Upper lobe of left lung (tissue), 6 donors: ENCODE results near the gene TTC34. TPM values are rescaled to one million over a fixed set of nuclear protein-coding genes. Genes with fewer than 3 reads are reported as not detected.

Source experiments
- ATAC-seq, 2 donors: fragments of 200-7000 bp; cut with Tn5 transposase; one replicate each; pipeline ENCODE4 v1.9.1; 2022; ENCODE audit warnings: mild to moderate bottlenecking in 2 of 2, moderate library complexity in 2 of 2; ENCODE audit not compliant: low FRiP score in 2 of 2
- DNase-seq, 2 donors: peaks; one replicate each; pipeline ENCODE4 v3.0.0-alpha.2; 2019 to 2020
- H3K27ac ChIP-seq, 4 donors: fragments of 200-600 bp; sonication (generic); one replicate each; pipeline ENCODE4 v1.5.1; 2016 to 2019
- H3K27me3 ChIP-seq, 4 donors: fragments of 200-600 bp; sonication (generic); one replicate each; pipeline ENCODE4 v1.5.1; 2017 to 2019
- H3K36me3 ChIP-seq, 4 donors: fragments of 200-600 bp; sonication (generic); one replicate each; pipeline ENCODE4 v1.5.1; 2016 to 2019
- H3K4me1 ChIP-seq, 4 donors: fragments of 200-600 bp; sonication (generic); one replicate each; pipeline ENCODE4 v1.5.1; 2018 to 2019
- H3K4me3 ChIP-seq, 4 donors: fragments of 200-600 bp; sonication (generic); one replicate each; pipeline ENCODE4 v1.5.1; 2017 to 2019; ENCODE audit warnings: mild to moderate bottlenecking in 2 of 4, moderate library complexity in 1 of 4
- H3K9me3 ChIP-seq, 4 donors: fragments of 200-600 bp; sonication (generic); one replicate each; pipeline ENCODE4 v1.5.1; 2018 to 2019
- EP300 ChIP-seq, 4 donors: sonication (generic); formaldehyde crosslinking; IDR thresholded peaks; one replicate each; pipeline ENCODE4 v1.5.1; 2017; ENCODE audit warnings: antibody characterized with exemption in 4 of 4, control low read depth in 2 of 4
- POLR2A ChIP-seq, 4 donors: fragments of 450-650 bp; IDR thresholded peaks; one replicate each; pipeline ENCODE4 v1.5.1; 2016 to 2017; ENCODE audit warnings: antibody characterized with exemption in 4 of 4, mild to moderate bottlenecking in 2 of 4
- POLR2AphosphoS5 ChIP-seq, 2 donors: sonication (generic); formaldehyde crosslinking; IDR thresholded peaks; one replicate each; pipeline ENCODE4 v1.5.1; 2017; ENCODE audit warnings: antibody characterized with exemption in 2 of 2
- WGBS, 2 donors: methylation state at CpG; one replicate each; pipeline ENCODE4 v1.1.5; 2017 to 2018; 5-methylcytosine and 5-hydroxymethylcytosine counted together
- total RNA-seq, 6 donors: library from RNA; depleted of rRNA in 4 of 6; stranded (reverse); fragments of >200 nt in 4 of 6; gene quantifications; one replicate each; pipeline versions ENCODE4 v1.1.0 to v1.2.1, GENCODE V29; 2016 to 2021
- TF ChIP-seq, protein P1 (sequence below), 6 experiments: fragments of 450-650 bp in 4 of 6; fragments of 200-600 bp in 2 of 6; sonication (generic) in 2 of 6; IDR thresholded peaks; one replicate each; pipeline ENCODE4 v1.5.1; 2016 to 2019; ENCODE audit warnings: antibody characterized with exemption in 6 of 6
- donor health status: DM: no; HTN: no; CAD: no; lungs with moderate emphysema.
- donor health status: DM: no; HTN: yes; CAD: no; lungs with severe emphysema.

TTC34 gene
- total RNA-seq, 6 donors from 2014 or later: 0.76 to 4.2 (median 2.1) TPM

DNA sequence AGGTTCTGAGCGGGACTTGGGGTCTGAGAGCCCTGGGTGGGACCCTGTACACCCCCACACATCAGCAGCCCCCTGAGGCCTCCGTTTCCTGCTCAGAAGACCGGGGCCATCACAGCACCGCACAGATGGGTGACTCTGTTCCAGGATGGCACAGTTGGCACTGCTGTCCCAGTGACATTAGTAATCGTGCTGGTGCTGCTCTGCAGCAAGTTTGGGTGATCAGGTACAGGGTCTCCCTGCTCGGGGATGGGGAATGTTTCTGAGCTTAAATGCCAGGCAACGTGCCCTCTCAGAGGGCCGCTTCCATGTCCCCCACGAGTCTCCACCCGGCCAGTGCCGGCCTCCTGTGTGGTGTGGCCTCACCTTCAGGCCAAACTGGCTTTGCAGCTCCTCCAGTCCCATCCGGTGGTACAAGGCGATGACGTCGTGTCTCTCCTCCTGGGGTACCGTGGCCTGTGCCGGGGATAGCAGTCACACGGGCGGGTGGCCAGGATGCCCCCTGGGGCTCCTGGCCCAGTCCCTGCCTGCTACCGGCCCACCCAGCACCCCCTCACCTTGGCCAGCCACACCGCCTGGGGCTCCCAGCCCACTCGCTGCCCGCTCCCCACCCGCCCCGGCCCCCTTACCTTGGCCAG is 197.9 kb downstream of the TTC34 start:
- ATAC-seq (no peak), DNase-seq (peak in 1 of 2 donors; percentile 71)
- no peaks in the 10 kb centered on the region for H3K27me3 ChIP-seq
- peaks cover 0 to 11% (median 0%) of the 10 kb centered on the region in 4 donors for H3K4me1 ChIP-seq
- 75% methylated on average over 23 of the region's 25 CpGs; no CpG with 5 or more reads in 1 of the 2 donors for WGBS, 2 donors
- H3K27ac ChIP-seq: no peak overlapping the region
- no peaks in the 10 kb centered on the region for H3K36me3 ChIP-seq
- H3K4me3 ChIP-seq: no peak overlapping the region
- peaks cover 0 to under 1% (median 0%) of the 10 kb centered on the region in 4 donors for H3K9me3 ChIP-seq
- no peak for TF ChIP-seq EP300 (IDR thresholded peaks at IDR 0.05)
- no peak for TF ChIP-seq POLR2AphosphoS5 (IDR thresholded peaks at IDR 0.05)
- TF ChIP-seq, protein P1, sequence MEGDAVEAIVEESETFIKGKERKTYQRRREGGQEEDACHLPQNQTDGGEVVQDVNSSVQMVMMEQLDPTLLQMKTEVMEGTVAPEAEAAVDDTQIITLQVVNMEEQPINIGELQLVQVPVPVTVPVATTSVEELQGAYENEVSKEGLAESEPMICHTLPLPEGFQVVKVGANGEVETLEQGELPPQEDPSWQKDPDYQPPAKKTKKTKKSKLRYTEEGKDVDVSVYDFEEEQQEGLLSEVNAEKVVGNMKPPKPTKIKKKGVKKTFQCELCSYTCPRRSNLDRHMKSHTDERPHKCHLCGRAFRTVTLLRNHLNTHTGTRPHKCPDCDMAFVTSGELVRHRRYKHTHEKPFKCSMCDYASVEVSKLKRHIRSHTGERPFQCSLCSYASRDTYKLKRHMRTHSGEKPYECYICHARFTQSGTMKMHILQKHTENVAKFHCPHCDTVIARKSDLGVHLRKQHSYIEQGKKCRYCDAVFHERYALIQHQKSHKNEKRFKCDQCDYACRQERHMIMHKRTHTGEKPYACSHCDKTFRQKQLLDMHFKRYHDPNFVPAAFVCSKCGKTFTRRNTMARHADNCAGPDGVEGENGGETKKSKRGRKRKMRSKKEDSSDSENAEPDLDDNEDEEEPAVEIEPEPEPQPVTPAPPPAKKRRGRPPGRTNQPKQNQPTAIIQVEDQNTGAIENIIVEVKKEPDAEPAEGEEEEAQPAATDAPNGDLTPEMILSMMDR (IDR thresholded peaks at IDR 0.05): no peak
- TF ChIP-seq POLR2A (IDR thresholded peaks at IDR 0.05): no peak

DNA sequence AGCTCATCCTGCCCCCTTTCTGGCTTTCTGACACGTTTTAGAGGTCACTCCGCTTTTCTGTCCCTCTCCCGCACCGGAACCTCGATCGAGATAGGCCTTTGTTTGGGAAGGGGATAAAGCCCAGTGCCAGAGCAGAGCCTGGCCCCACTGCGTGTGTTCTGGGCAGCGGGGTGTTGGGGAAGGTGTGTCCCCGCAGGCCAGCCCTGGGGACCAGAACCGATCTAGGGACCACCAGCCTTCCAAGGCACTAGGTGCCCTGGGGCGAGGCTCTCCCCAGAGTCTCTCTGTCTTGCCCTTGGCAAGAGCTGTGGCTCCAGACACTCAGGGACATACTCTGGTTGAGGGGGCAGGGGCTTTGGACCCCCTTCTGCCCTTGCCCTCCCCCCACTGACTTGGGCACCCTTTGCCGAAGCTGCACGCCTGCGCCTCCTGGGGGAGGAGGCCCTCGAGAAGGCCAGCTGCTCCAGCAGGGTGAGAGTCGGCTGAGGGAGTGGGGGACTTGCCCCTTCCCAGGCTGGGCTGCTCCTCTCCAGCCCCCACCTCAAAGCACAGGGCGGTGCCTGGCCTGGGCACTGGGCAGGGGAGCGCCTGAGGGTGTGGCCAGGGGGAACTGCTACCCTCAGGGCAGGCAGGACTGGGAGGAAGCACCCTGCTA is 198.5 kb downstream of the TTC34 start:
- no peak overlapping the region for H3K4me3 ChIP-seq
- no peak overlapping the region for H3K27ac ChIP-seq
- DNase-seq (peak in 1 of 2 donors; percentile 58), ATAC-seq (no peak)
- H3K27me3 ChIP-seq: no peaks in the 10 kb centered on the region
- peaks cover 0 to 4% (median 0%) of the 10 kb centered on the region in 4 donors for H3K9me3 ChIP-seq
- TF ChIP-seq POLR2AphosphoS5 (IDR thresholded peaks at IDR 0.05) (no peak), EP300 (IDR thresholded peaks at IDR 0.05) (no peak), POLR2A (IDR thresholded peaks at IDR 0.05) (no peak)
- TF ChIP-seq, protein P1 (IDR thresholded peaks at IDR 0.05): no peak
- 86 to 87% methylated on average over 11 to 17 of the region's 18 CpGs for WGBS, 2 donors
- H3K36me3 ChIP-seq: no peaks in the 10 kb centered on the region
- peaks cover 0 to 8% (median 0%) of the 10 kb centered on the region in 4 donors for H3K4me1 ChIP-seq

DNA sequence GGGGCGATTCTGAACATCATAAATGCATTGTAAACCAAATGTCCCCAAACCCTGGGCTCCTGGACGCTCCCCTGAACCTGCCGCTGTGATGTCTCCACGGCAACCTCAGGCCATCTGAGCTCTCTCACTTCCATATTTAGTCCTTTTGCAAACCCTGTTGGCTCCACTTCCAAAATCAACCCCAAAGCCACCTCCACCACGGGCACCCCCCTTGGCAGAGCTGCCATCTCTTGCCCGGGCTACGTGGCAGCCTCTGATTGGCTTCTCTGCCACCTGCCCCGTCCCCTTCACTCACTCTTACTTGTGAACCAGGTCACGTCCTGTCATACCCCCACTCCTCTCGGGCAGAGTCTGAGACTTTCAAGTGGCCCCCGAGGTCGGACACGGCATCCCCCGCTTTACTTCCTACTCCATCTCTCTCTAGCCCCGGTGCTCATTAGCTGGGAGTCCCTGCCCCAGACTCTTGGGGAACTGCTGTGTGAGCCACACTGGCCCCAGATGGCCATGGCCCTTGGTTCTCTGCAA is 199.1 kb downstream of the TTC34 start:
- H3K27ac ChIP-seq: no peak overlapping the region
- 74 to 77% methylated on average over 15 of the region's 15 CpGs for WGBS, 2 donors
- H3K4me1 ChIP-seq: peaks cover 0 to 3% (median 0%) of the 10 kb centered on the region in 4 donors
- TF ChIP-seq, protein P1 (IDR thresholded peaks at IDR 0.05): no peak
- TF ChIP-seq POLR2AphosphoS5 (IDR thresholded peaks at IDR 0.05) (no peak), EP300 (IDR thresholded peaks at IDR 0.05) (no peak)
- peak in 1 of 2 donors; percentile 10 for DNase-seq
- no peak for ATAC-seq
- H3K36me3 ChIP-seq: no peaks in the 10 kb centered on the region
- peaks cover 0 to 4% (median 0%) of the 10 kb centered on the region in 4 donors for H3K9me3 ChIP-seq
- no peak overlapping the region for H3K4me3 ChIP-seq
- H3K27me3 ChIP-seq: no peaks in the 10 kb centered on the region

DNA sequence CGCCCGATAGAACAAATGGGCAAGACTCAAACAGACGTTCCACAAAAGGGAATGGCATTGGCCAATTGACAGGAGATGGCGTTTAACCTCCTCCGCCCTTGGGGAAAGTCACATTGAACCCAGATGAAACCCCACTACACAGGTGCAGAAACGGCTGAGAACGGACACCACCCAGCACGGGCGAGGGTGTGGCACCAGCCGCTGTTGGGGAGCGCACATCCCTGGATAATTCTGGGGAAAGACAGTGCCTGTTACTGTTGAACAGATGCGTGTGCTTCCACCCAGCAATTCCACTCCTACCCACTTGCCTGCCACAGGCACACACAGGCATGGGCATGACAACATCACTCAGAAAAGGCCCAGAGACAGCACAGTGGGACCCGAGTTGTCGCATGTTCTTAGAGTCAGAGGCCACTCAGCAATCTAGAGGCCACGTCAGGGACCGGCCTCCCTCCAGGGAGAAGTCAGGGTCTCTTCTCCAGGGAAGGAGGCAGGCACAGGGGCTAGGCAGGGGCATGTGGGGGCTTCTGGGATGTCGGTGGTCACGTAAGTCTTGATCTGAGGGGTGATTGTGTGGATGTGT is 199.7 kb downstream of the TTC34 start:
- DNase-seq (peak in 1 of 2 donors; percentile 15), ATAC-seq (no peak)
- no peak for TF ChIP-seq POLR2A (IDR thresholded peaks at IDR 0.05)
- TF ChIP-seq, protein P1 (IDR thresholded peaks at IDR 0.05): no peak
- Histone ChIP-seq H3K36me3 (no peaks in the 10 kb centered on the region), H3K27me3 (no peaks in the 10 kb centered on the region), H3K27ac (no peak overlapping the region), H3K4me1 (no peaks in the 10 kb centered on the region), H3K4me3 (no peak overlapping the region), H3K9me3 (peaks cover 0 to 4% (median 0%) of the 10 kb centered on the region in 4 donors)
- 88% methylated on average over 16 to 18 of the region's 18 CpGs for WGBS, 2 donors
